ENCODE results near the gene MACO1.
A peak's percentile ranks its signal among the peaks of the same experiment; 100 is the strongest.
"Not testable (repeated sequence)": the region's sequence is repeated elsewhere in the genome, so short reads cannot be mapped to it uniquely, and the experiment has no call there.

MACO1 gene

GRCh38 chr1:25417280-25417679 lies 13.4 kb upstream of the MACO1 start:
- DNase-seq; intact Hi-C loops (cut with DNase I): not testable (repeated sequence)

- DNase-seq: not testable (repeated sequence)
Measured at GRCh38 chr1:25419339-25419738, 11.4 kb upstream of the MACO1 start.

GRCh38 chr1:25420715-25421114 lies 10.0 kb upstream of the MACO1 start, which contains the start of gene RHCE:
RHCE (minus strand) TSS chr1:25420825; CDS start chr1:25420786, 39 bp downstream.
- DNase-seq; intact Hi-C loops (cut with DNase I): not testable (repeated sequence)

More at GRCh38 chr1:25419339-25419738, 11.4 kb upstream of the MACO1 start:
- intact Hi-C loops (cut with DNase I): not testable (repeated sequence)

- intact Hi-C loops (cut with DNase I); DNase-seq: not testable (repeated sequence)
Measured at GRCh38 chr1:25423206-25423605, 7.5 kb upstream of the MACO1 start.

- intact Hi-C loops (cut with DNase I): no loop called here
Measured at GRCh38 chr1:25425098-25426085, 5.3 kb upstream of the MACO1 start.

GRCh38 chr1:25427696-25428095 lies 3.0 kb upstream of the MACO1 start:
- no peak for DNase-seq
- intact Hi-C loops (cut with DNase I): no loop called here

More at GRCh38 chr1:25425098-25426085, 5.3 kb upstream of the MACO1 start:
- no peak for DNase-seq

GRCh38 chr1:25428475-25429166 lies 2.1 kb upstream of the MACO1 start:
- intact Hi-C loops (cut with DNase I): no loop called here
- no peak for DNase-seq

- peak in 26 of 42 donors; percentile 5 to 49 (median 26) for DNase-seq
- intact Hi-C loops (cut with DNase I): loop anchor here (5.0 kb wide), 1 partner anchor 184 kb away; the partner anchor contains the start of gene RSRP1
Measured at GRCh38 chr1:25430967-25431881, 527 bp downstream of the MACO1 start.

GRCh38 chr1:25431955-25432719 lies 1.4 kb downstream of the MACO1 start:
- no peak for DNase-seq
- intact Hi-C loops (cut with DNase I): loop anchor here (5.0 kb wide), 1 partner anchor 185 kb away; the partner anchor contains the start of gene RSRP1

- intact Hi-C loops (cut with DNase I): loop anchor here (5.0 kb wide), 1 partner anchor 186 kb away; the partner anchor contains the start of gene RSRP1
- DNase-seq: no peak
Measured at GRCh38 chr1:25432749-25433388, 2.2 kb downstream of the MACO1 start.

GRCh38 chr1:25433389-25434186 lies 2.9 kb downstream of the MACO1 start:
- intact Hi-C loops (cut with DNase I): loop anchor here (5.0 kb wide), 1 partner anchor 186 kb away; the partner anchor contains the start of gene RSRP1
- peak in 28 of 42 donors; percentile 6 to 63 (median 28) for DNase-seq

- intact Hi-C loops (cut with DNase I): no loop called here
- no peak for DNase-seq
Measured at GRCh38 chr1:25435397-25436108, 4.9 kb downstream of the MACO1 start.

GRCh38 chr1:25437672-25438071 lies 7.0 kb downstream of the MACO1 start:
- intact Hi-C loops (cut with DNase I): no loop called here

GRCh38 chr1:25439287-25439686 lies 8.6 kb downstream of the MACO1 start:
- DNase-seq: no peak

More at GRCh38 chr1:25437672-25438071, 7.0 kb downstream of the MACO1 start:
- DNase-seq: no peak

GRCh38 chr1:25442178-25442577 lies 11.5 kb downstream of the MACO1 start:
- intact Hi-C loops (cut with DNase I): no loop called here
- no peak for DNase-seq

More at GRCh38 chr1:25439287-25439686, 8.6 kb downstream of the MACO1 start:
- intact Hi-C loops (cut with DNase I): no loop called here
